H1 (cell line): ENCODE data around the gene CNTROB. TPM values are rescaled to one million over a fixed set of nuclear protein-coding genes. Genes with fewer than 3 reads are reported as not detected.

Source experiments
- CHD7 ChIP-seq: fragments of 300-600 bp; sonication (generic); IDR thresholded peaks from 2 replicates; pipeline ENCODE4 v1.7.1; 2012; ENCODE audit warnings: low read length, moderate library complexity, mild to moderate bottlenecking, inconsistent platforms; ENCODE audit not compliant: insufficient replicate concordance
- polyA plus RNA-seq, 7 experiments: library from polyadenylated mRNA; depleted of rRNA in 3 of 7; stranded (reverse) in 5 of 7; unstranded in 2 of 7; fragments of >200 nt in 5 of 7; fragments of 200-250 nt in 2 of 7; gene quantifications; 1 replicate in 5 of 7; 2 replicates in 1 of 7; 4 replicates in 1 of 7; pipeline versions ENCODE4 v1.2.1 to v1.2.3, GENCODE V29; 2011 to 2013; ENCODE audit warnings: missing spikeins in 2 of 7, mixed read lengths in 2 of 7
- total RNA-seq: library from RNA; stranded (reverse); fragmentation: NEBNext Ultra II Directional; extraction: Animal tissue kit (Norgen Biotek cat#: 25700); gene quantifications from 2 replicates; pipeline ENCODE4 v1.2.1, GENCODE V29; 2021

Gene CNTROB
- total and polyA plus RNA-seq, 2 of the 8 experiments (the other 6 are each of a cell fraction or from before 2014, with no cell fraction given), result 20.5 to 31.9 TPM

- no peak for TF ChIP-seq CHD7
These were observed 35.7 kb downstream of the CNTROB start (continued) for GRCh38 chr17:7967751-7968150.
